ENCODE data around the gene NOM1.
"Not testable (repeated sequence)": the region's sequence is repeated elsewhere in the genome, so short reads cannot be mapped to it uniquely, and the experiment has no call there.

NOM1 gene

GRCh38 chr7:156949541-156950380 lies at the start of gene NOM1:
Gene NOM1, plus strand, starts transcription at chr7:156949712. Its CDS starts 26 bp downstream, at chr7:156949738.
- H3K36me3 ChIP-seq: peaks cover 26% of the 10 kb centered on the region
- TF ChIP-seq, protein P1, sequence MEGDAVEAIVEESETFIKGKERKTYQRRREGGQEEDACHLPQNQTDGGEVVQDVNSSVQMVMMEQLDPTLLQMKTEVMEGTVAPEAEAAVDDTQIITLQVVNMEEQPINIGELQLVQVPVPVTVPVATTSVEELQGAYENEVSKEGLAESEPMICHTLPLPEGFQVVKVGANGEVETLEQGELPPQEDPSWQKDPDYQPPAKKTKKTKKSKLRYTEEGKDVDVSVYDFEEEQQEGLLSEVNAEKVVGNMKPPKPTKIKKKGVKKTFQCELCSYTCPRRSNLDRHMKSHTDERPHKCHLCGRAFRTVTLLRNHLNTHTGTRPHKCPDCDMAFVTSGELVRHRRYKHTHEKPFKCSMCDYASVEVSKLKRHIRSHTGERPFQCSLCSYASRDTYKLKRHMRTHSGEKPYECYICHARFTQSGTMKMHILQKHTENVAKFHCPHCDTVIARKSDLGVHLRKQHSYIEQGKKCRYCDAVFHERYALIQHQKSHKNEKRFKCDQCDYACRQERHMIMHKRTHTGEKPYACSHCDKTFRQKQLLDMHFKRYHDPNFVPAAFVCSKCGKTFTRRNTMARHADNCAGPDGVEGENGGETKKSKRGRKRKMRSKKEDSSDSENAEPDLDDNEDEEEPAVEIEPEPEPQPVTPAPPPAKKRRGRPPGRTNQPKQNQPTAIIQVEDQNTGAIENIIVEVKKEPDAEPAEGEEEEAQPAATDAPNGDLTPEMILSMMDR (IDR thresholded peaks at IDR 0.05): peak; percentile 94

DNA sequence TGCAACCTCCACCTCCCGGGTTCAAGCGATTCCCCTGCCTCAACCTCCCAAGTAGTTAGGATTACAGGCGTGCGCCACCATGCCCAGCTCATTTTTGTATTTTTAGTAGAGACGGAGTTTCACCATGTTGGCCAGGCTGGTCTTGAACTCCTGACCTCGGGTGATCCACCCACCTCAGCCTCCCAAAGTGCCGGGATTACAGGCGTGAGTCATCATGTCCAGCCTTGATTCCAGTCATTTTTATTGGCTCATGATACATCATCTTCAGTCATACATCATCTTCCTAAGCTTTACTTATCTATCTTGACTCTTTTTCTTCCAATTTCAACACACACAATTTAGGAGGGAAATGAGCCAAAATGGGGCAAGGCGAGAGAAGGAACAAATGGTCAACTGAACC lies 49.4 kb upstream of the NOM1 start:
- not testable (repeated sequence) for H3K4me3 ChIP-seq (ENCODE audit: low read depth in 1 of 2, low read length in 1 of 2); H3K36me3 ChIP-seq; H3K27me3 ChIP-seq; H3K9me3 ChIP-seq; H3K27ac ChIP-seq
- peaks cover 22 to 27% of the 10 kb centered on the region in 2 experiments for H3K4me1 ChIP-seq (ENCODE audit: control insufficient read depth in 1 of 2, insufficient read depth in 1 of 2, low read depth in 1 of 2, low read length in 1 of 2)

More at GRCh38 chr7:156949541-156950380, at the start of gene NOM1:
- Histone ChIP-seq H3K4me3 (ENCODE audit: low read depth in 1 of 2, low read length in 1 of 2) (peak within 1 kb of the TSS; percentile 92 to 97), H3K27ac (peak within 1 kb of the TSS; percentile 32), H3K9me3 (no peaks in the 10 kb centered on the region), H3K27me3 (peaks cover 39% of the 10 kb centered on the region), H3K4me1 (ENCODE audit: control insufficient read depth in 1 of 2, insufficient read depth in 1 of 2, low read depth in 1 of 2, low read length in 1 of 2) (peaks cover 19 to 25% of the 10 kb centered on the region in 2 experiments)

DNA sequence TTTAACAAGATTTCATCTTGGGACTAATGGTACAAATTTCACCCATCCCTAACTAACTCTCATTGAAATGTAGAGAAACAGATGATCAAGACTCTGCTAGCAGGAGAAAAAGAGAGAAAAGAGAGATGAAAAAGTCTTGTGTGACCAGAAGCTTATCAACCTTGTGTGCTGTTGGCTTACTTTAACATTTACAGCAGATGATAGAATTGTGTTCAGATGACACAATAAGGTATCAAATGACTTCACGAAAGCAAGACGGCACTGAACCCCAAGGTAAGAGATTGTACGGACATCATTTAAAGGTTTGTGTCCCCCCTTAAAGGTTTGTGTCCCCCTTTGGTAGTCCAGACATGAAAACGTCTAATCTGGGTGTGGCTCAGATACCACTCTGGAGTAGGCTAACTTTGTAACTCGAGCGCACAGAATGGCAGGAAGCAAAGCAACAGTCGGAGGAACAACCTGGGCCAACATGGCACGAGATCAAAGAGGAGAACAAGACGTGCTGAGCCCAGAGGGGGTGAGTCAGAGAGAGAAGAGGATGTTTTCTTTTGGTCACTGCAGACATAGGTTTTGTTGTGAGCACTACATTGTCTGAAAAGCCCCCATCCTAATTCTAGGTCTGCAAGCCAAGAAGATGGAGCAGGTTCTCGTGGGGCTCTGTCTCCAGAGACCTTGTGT lies 46.1 kb upstream of the NOM1 start:
- no peak overlapping the region for H3K27ac ChIP-seq
- TF ChIP-seq, protein P1 (IDR thresholded peaks at IDR 0.05): no peak
- no peak overlapping the region for H3K4me3 ChIP-seq (ENCODE audit: low read depth in 1 of 2, low read length in 1 of 2)
- no peaks in the 10 kb centered on the region for H3K27me3 ChIP-seq
- H3K36me3 ChIP-seq: no peaks in the 10 kb centered on the region
- no peaks in the 10 kb centered on the region for H3K9me3 ChIP-seq
- peaks cover 0 to 10% of the 10 kb centered on the region in 2 experiments for H3K4me1 ChIP-seq (ENCODE audit: control insufficient read depth in 1 of 2, insufficient read depth in 1 of 2, low read depth in 1 of 2, low read length in 1 of 2)

DNA sequence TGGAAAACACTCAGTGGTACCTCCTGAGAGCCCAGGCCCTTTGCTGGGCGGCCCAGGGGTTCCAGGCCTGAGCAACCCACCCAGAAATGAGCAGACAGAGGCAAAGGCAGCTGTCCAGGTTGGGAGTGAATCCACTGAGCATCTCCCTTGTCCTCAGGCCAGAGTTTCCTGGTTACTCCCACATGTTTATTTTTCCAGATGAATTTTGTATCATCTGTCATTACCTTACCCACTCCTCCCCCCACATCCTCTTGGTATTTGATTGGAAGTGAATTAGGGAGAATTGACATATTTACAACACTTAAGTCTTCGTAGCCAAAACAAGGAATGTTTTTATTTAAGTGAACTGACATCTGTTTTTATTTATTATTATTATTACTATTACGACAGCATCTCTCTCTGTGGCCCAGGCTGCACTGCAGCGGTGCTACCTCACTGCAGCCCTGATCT lies 43.3 kb upstream of the NOM1 start:
- Histone ChIP-seq H3K27me3 (no peaks in the 10 kb centered on the region), H3K4me1 (ENCODE audit: control insufficient read depth in 1 of 2, insufficient read depth in 1 of 2, low read depth in 1 of 2, low read length in 1 of 2) (peaks cover 0 to 18% of the 10 kb centered on the region in 2 experiments), H3K27ac (no peak overlapping the region), H3K36me3 (no peaks in the 10 kb centered on the region), H3K4me3 (ENCODE audit: low read depth in 1 of 2, low read length in 1 of 2) (no peak overlapping the region), H3K9me3 (no peaks in the 10 kb centered on the region)
- TF ChIP-seq, protein P1 (IDR thresholded peaks at IDR 0.05): no peak

- Histone ChIP-seq H3K36me3 (no peaks in the 10 kb centered on the region), H3K27me3 (no peaks in the 10 kb centered on the region), H3K4me1 (ENCODE audit: control insufficient read depth in 1 of 2, insufficient read depth in 1 of 2, low read depth in 1 of 2, low read length in 1 of 2) (peaks cover 0 to 18% of the 10 kb centered on the region in 2 experiments), H3K9me3 (no peaks in the 10 kb centered on the region), H3K4me3 (ENCODE audit: low read depth in 1 of 2, low read length in 1 of 2) (no peak overlapping the region), H3K27ac (no peak overlapping the region)
- TF ChIP-seq, protein P1 (IDR thresholded peaks at IDR 0.05): no peak
Observed at GRCh38 chr7:156907656-156908055, 41.9 kb upstream of the NOM1 start.

DNA sequence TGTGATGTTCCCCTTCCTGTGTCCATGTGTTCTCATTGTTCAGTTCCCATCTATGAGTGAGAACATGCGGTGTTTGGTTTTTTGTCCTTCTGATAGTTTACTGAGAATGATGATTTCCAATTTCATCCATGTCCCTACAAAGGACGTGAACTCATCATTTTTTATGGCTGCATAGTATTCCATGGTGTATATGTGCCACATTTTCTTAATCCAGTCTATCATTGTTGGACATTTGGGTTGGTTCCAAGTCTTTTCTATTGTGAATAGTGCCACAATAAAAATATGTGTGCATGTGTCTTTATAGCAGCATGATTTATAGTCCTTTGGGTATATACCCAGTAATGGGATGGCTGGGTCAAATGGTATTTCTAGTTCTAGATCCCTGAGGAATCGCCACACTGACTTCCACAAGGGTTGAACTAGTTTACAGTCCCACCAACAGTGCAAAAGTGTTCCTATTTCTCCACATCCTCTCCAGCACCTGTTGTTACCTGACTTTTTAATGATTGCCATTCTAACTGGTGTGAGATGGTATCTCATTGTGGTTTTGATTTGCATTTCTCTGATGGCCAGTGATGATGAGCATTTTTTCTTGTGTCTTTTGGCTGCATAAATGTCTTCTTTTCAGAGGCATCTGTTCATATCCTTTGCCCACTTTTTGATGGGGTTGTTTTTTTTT lies 39.8 kb upstream of the NOM1 start:
- not testable (repeated sequence) for H3K36me3 ChIP-seq; H3K27ac ChIP-seq; H3K27me3 ChIP-seq; H3K4me3 ChIP-seq (ENCODE audit: low read depth in 1 of 2, low read length in 1 of 2); H3K9me3 ChIP-seq
- peaks cover 0 to 18% of the 10 kb centered on the region in 2 experiments for H3K4me1 ChIP-seq (ENCODE audit: control insufficient read depth in 1 of 2, insufficient read depth in 1 of 2, low read depth in 1 of 2, low read length in 1 of 2)
